B cell (primary cell): ENCODE data around the gene LMAN1L. TPM values are rescaled to one million over a fixed set of nuclear protein-coding genes. Genes with fewer than 3 reads are reported as not detected.
A peak's percentile ranks its signal among the peaks of the same experiment; 100 is the strongest.

Experiments
- ATAC-seq: fragments of 200-7000 bp; cut with Tn5 transposase; one replicate; pipeline ENCODE4 v1.10.0; 2021; ENCODE audit warnings: low read depth, mild to moderate bottlenecking, moderate number of reproducible peaks, moderate library complexity
- CTCF ChIA-PET: fragments of 350-600 bp; sonication (Branson Sonifier 250); formaldehyde crosslinking; loops from one replicate; lab custom pipeline; 2021; ENCODE audit warnings: antibody characterized with exemption, inconsistent platforms; lab: Charles Lee
- POLR2A ChIA-PET: fragments of 350-600 bp; sonication (Branson Sonifier 250); formaldehyde crosslinking; loops from one replicate; lab custom pipeline; 2021; ENCODE audit warnings: antibody characterized with exemption; lab: Charles Lee
- DNase-seq: peaks from one replicate; pipeline ENCODE4 v3.0.0; 2013
- H2AFZ ChIP-seq: 2 replicates; pipeline ENCODE4 v1.6.1; 2012; ENCODE audit warnings: mild to moderate bottlenecking, low read depth, low read length; ENCODE audit not compliant: insufficient read depth, poor library complexity, severe bottlenecking
- H3K27ac ChIP-seq, 2 donors: 1 replicate in 1 of 2; 2 replicates in 1 of 2; pipeline ENCODE4 v1.5.1; 2012 to 2013; ENCODE audit warnings: low read length in 2 of 2, mild to moderate bottlenecking in 2 of 2, moderate library complexity in 1 of 2
- H3K27me3 ChIP-seq, 4 experiments: fragments of 200-600 bp in 1 of 4; sonication (generic) in 1 of 4; replicated peaks in 1 of 4; 1 replicate in 2 of 4; 2 replicates in 2 of 4; pipeline versions ENCODE4 v1.6.1 to v1.7.0; 2013 to 2016; ENCODE audit warnings: low read length in 3 of 4, mild to moderate bottlenecking in 2 of 4, mixed read lengths in 1 of 4, moderate library complexity in 1 of 4; ENCODE audit not compliant: insufficient read depth in 4 of 4, control insufficient read depth in 3 of 4; ENCODE audit errors: control extremely low read depth in 1 of 4
- H3K36me3 ChIP-seq, 2 experiments: replicated peaks in 1 of 2; 1 replicate in 1 of 2; 2 replicates in 1 of 2; pipeline versions ENCODE4 v1.6.1 to v1.7.1; 2013; ENCODE audit warnings: low read length in 1 of 2; ENCODE audit not compliant: insufficient read depth in 2 of 2, control insufficient read depth in 1 of 2; ENCODE audit errors: control extremely low read depth in 1 of 2, extremely low read depth in 1 of 2
- H3K4me1 ChIP-seq, 2 donors: fragments of 200-600 bp in 1 of 2; sonication (generic) in 1 of 2; 1 replicate in 1 of 2; 2 replicates in 1 of 2; pipeline versions ENCODE4 v1.5.1 to v1.6.1; 2013 to 2017; ENCODE audit warnings: low read length in 2 of 2; ENCODE audit not compliant: control insufficient read depth in 2 of 2, insufficient read depth in 2 of 2
- H3K4me2 ChIP-seq: replicated peaks from 2 replicates; pipeline ENCODE3; 2012; ENCODE audit warnings: mild to moderate bottlenecking, low read depth, low read length; ENCODE audit not compliant: poor library complexity, severe bottlenecking
- H3K4me3 ChIP-seq, 5 experiments: fragments of 200-600 bp in 1 of 5; sonication (generic) in 1 of 5; 1 replicate in 3 of 5; 2 replicates in 2 of 5; pipeline versions ENCODE4 v1.5.1 to v1.7.0; 2011 to 2016; ENCODE audit warnings: low read length in 4 of 5, mild to moderate bottlenecking in 4 of 5, low read depth in 2 of 5, control low read depth in 1 of 5, moderate library complexity in 1 of 5; ENCODE audit not compliant: insufficient read depth in 1 of 5; ENCODE audit errors: control extremely low read depth in 1 of 5, extremely low read depth in 1 of 5
- H3K79me2 ChIP-seq: fragments of 200-600 bp; sonication (generic); one replicate; pipeline ENCODE4 v1.6.0; 2016; ENCODE audit warnings: low read length; ENCODE audit not compliant: control insufficient read depth, insufficient read depth
- H3K9ac ChIP-seq: fragments of 200-600 bp; sonication (generic); 2 replicates; pipeline ENCODE4 v1.6.1; 2017; ENCODE audit warnings: mild to moderate bottlenecking, low read length, moderate library complexity
- H3K9me3 ChIP-seq, 3 donors: one replicate each; pipeline versions ENCODE4 v1.6.1 to v1.7.1; 2013; ENCODE audit warnings: low read length in 2 of 3; ENCODE audit not compliant: control insufficient read depth in 2 of 3, insufficient read depth in 1 of 3; ENCODE audit errors: control extremely low read depth in 1 of 3
- H4K20me1 ChIP-seq: 2 replicates; pipeline ENCODE4 v1.6.0; 2012; ENCODE audit warnings: mild to moderate bottlenecking, low read length; ENCODE audit not compliant: insufficient read depth, control insufficient read depth, poor library complexity, severe bottlenecking
- H3K27ac Mint-ChIP-seq: one replicate; pipeline ENCODE4 v1.8.0; 2021; ENCODE audit warnings: mixed read lengths
- H3K27me3 Mint-ChIP-seq: one replicate; pipeline ENCODE4 v1.8.0; 2021; ENCODE audit warnings: mixed read lengths
- H3K4me1 Mint-ChIP-seq: one replicate; pipeline ENCODE4 v1.8.0; 2021; ENCODE audit warnings: mixed read lengths
- H3K4me3 Mint-ChIP-seq: one replicate; pipeline ENCODE4 v1.8.0; 2021; ENCODE audit warnings: mixed read lengths
- H3K9me3 Mint-ChIP-seq: one replicate; pipeline ENCODE4 v1.8.0; 2022; ENCODE audit warnings: mixed read lengths; ENCODE audit not compliant: insufficient read depth
- EZH2 ChIP-seq: IDR thresholded peaks from 2 replicates; pipeline ENCODE4 v1.6.1; 2012; ENCODE audit warnings: borderline replicate concordance, low read depth, mild to moderate bottlenecking, moderate library complexity, low read length; ENCODE audit not compliant: insufficient read depth, poor library complexity, severe bottlenecking
- WGBS: methylation state at CpG from one replicate; pipeline ENCODE4 v1.1.5; 2013; ENCODE audit warnings: missing lambda C conversion rate; ENCODE audit not compliant: insufficient coverage; 5-methylcytosine and 5-hydroxymethylcytosine counted together
- intact Hi-C: fragments of 100-400 bp; cut with micrococcal nuclease; formaldehyde crosslinking; loops from one replicate; pipeline ENCODE4 v1.10.0; 2022
- polyA plus RNA-seq: library from polyadenylated mRNA; depleted of rRNA; stranded (reverse); fragments of >200 nt; gene quantifications from 2 replicates; pipeline ENCODE4 v1.2.3, GENCODE V29; 2012
- total RNA-seq, 2 donors: library from RNA; stranded (reverse); fragments of 120-200 nt in 1 of 2; gene quantifications; 1 replicate in 1 of 2; 2 replicates in 1 of 2; pipeline versions ENCODE4 v1.2.3 to v1.2.4, GENCODE V29; 2013 to 2022
- TF ChIP-seq, protein P1 (sequence below): fragments of 200-600 bp; IDR thresholded peaks from one replicate; pipeline ENCODE4 v1.8.0; 2022; ENCODE audit warnings: antibody characterized with exemption, mild to moderate bottlenecking

The LMAN1L gene
- total and polyA plus RNA-seq, 2 donors (not counting 1 experiment from before 2014, with no cell fraction given), result 0.60 to 1.1 TPM

GRCh38 chr15:74867466-74868038 is 54.9 kb downstream of the LMAN1L start:
- ATAC-seq, result no peak
- H3K4me2 ChIP-seq, result peak overlapping the region; percentile 39
- no peak for DNase-seq

DNA sequence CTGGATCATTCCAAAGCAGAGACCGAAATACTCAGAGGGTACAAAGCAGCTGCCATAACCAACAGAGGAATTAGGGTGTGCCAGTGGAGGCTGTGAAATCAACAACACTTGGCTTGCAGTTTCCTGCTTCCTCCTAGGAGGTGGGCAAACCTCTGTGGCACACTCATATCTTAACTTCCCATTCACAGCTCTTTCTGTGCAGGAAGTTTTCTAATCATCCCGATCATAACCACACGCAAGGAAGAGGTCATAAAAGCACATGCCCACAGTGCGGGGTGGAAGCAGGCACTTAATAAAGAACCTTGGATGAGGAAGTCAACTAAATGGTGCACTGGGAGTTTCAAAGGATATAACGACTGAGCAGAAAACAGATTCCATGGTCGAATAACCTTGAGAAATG is 55.4 kb downstream of the LMAN1L start:
- ChIA-PET CTCF (interaction anchor here (2.1 to 7.3 kb wide), 2 partner anchors 9 to 33 kb away, joined by 6 to 40 read pairs; no protein-coding TSS in a partner anchor), POLR2A (no interaction called here)
- no peaks in the 10 kb centered on the region for H3K27me3 Mint-ChIP-seq
- H4K20me1 ChIP-seq, result peaks cover 83% of the 10 kb centered on the region
- no peak for DNase-seq
- H3K79me2 ChIP-seq, result peaks cover 97% of the 10 kb centered on the region
- ATAC-seq, result no peak
- peak overlapping the region; percentile 33 for H3K4me3 Mint-ChIP-seq
- H3K4me3 ChIP-seq, result no peak overlapping the region
- peaks cover 47 to 58% of the 10 kb centered on the region in 2 donors for H3K4me1 ChIP-seq
- H3K36me3 ChIP-seq, result peaks cover 0 to 18% of the 10 kb centered on the region in 2 experiments
- H3K27ac ChIP-seq, result peak overlapping the region in 1 of 2 donors; percentile 38
- H3K9ac ChIP-seq, result no peak overlapping the region
- TF ChIP-seq, protein P1, sequence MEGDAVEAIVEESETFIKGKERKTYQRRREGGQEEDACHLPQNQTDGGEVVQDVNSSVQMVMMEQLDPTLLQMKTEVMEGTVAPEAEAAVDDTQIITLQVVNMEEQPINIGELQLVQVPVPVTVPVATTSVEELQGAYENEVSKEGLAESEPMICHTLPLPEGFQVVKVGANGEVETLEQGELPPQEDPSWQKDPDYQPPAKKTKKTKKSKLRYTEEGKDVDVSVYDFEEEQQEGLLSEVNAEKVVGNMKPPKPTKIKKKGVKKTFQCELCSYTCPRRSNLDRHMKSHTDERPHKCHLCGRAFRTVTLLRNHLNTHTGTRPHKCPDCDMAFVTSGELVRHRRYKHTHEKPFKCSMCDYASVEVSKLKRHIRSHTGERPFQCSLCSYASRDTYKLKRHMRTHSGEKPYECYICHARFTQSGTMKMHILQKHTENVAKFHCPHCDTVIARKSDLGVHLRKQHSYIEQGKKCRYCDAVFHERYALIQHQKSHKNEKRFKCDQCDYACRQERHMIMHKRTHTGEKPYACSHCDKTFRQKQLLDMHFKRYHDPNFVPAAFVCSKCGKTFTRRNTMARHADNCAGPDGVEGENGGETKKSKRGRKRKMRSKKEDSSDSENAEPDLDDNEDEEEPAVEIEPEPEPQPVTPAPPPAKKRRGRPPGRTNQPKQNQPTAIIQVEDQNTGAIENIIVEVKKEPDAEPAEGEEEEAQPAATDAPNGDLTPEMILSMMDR, result no peak
- TF ChIP-seq EZH2, result no peak
- peaks cover 75% of the 10 kb centered on the region for H3K4me1 Mint-ChIP-seq
- H3K9me3 Mint-ChIP-seq, result no peaks in the 10 kb centered on the region
- no peaks in the 10 kb centered on the region for H3K27me3 ChIP-seq
- no peaks in the 10 kb centered on the region for H3K9me3 ChIP-seq
- intact Hi-C loops, result no loop called here
- H3K27ac Mint-ChIP-seq, result peak overlapping the region; percentile 70
- H2AFZ ChIP-seq, result no peak overlapping the region
- 4% methylated on average over 3 of the region's 6 CpGs for WGBS
- H3K4me2 ChIP-seq, result peak overlapping the region; percentile 39

More at GRCh38 chr15:74867466-74868038, 54.9 kb downstream of the LMAN1L start:
- no peaks in the 10 kb centered on the region for H3K27me3 ChIP-seq
- intact Hi-C loops, result no loop called here
- Mint-ChIP-seq H3K4me3 (peak overlapping the region; percentile 33), H3K27me3 (no peaks in the 10 kb centered on the region), H3K4me1 (peaks cover 70% of the 10 kb centered on the region), H3K9me3 (no peaks in the 10 kb centered on the region), H3K27ac (peak overlapping the region; percentile 70)
- H3K27ac ChIP-seq, result peak overlapping the region in 1 of 2 donors; percentile 38
- no peak overlapping the region for H3K9ac ChIP-seq
- ChIA-PET CTCF (interaction anchor here (1.2 to 7.3 kb wide), 2 partner anchors 34 to 96 kb away, joined by 5 to 40 read pairs; no protein-coding TSS in a partner anchor), POLR2A (interaction anchor here (0.6 kb wide), 2 partner anchors 14 to 457 kb away, joined by 6 to 11 read pairs; no protein-coding TSS in a partner anchor)
- H4K20me1 ChIP-seq, result peaks cover 86% of the 10 kb centered on the region
- H2AFZ ChIP-seq, result no peak overlapping the region
- peaks cover 96% of the 10 kb centered on the region for H3K79me2 ChIP-seq
- H3K36me3 ChIP-seq, result peaks cover 0 to 18% of the 10 kb centered on the region in 2 experiments
- H3K4me1 ChIP-seq, result peaks cover 47 to 56% of the 10 kb centered on the region in 2 donors
- no CpG with 5 or more reads among the region's 1 CpG for WGBS
- no peaks in the 10 kb centered on the region for H3K9me3 ChIP-seq
- TF ChIP-seq EZH2, result no peak
- TF ChIP-seq, protein P1, result no peak
- H3K4me3 ChIP-seq, result no peak overlapping the region
